T-helper 1 cell (primary cell): Measurements from ENCODE around the gene SLC27A1.

Experiments
- DNase-seq, 5 donors: peaks; one replicate each; pipeline ENCODE4 v3.0.0-alpha.2; 2012 to 2020
- total RNA-seq, 4 donors: gene quantifications; one replicate each; lab custom pipeline; 2026; lab: John Stamatoyannopoulos, UW

SLC27A1 gene
- 5.1 to 10.3 (median 7.7) reads per million in 4 donors for total RNA-seq

DNA sequence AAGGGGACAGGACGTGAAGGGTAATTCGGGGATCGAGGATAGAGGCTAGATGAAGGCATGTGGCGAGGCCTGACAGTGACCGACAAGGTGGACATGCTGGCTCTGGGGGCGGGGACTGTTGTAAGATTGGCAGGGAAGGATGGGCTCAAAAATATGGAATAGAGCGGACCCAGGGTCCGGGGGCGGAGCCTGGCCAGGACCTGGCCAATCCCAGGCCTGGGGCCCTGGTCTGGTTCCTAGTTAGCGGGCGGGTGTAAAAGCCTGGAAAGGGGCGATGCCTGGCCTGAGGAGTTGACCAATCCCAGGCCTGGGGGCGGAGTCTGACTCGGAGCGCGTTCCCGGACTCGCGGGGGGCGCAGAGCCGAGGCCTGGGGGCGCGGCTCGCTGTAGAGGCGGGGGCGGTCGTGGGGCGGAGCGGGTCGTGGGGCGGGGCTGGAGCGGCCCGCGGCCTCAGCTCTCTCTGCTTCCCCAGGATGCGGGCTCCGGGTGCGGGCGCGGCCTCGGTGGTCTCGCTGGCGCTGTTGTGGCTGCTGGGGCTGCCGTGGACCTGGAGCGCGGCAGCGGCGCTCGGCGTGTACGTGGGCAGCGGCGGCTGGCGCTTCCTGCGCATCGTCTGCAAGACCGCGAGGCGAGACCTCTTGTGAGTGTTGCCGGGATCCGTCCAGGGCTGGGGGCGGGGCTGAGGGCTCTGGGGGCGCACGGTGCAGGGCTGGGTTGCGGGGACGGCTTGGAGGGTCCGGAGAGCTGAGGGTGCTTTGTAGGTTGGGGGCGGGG is at the start of gene SLC27A1:
TSS of gene SLC27A1 (plus strand) at position 457 of the 774 bp plus-strand sequence. CDS start at position 474, 17 bp downstream.
- peak; percentile 82 to 89 (median 85) for DNase-seq

DNA sequence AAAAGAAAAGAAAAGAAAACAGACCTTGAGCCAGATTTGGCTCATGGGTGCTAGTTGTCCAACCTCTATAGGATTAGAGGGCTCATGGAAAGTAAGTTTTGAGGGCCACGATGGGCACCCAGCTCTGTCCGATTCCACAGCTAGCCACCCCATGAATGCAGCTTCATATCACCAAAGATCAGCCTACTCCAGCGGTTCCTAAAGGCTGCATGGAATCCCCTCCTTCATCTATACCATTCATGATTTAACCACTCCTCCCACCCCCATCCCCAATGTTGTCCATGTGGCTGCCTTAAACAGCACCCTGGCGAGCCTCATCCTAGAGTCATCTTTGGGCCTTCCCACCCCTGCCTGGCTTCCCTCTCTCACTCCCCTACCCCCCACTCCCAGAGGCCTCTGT is 48.4 kb upstream of the SLC27A1 start:
- DNase-seq = no peak

DNA sequence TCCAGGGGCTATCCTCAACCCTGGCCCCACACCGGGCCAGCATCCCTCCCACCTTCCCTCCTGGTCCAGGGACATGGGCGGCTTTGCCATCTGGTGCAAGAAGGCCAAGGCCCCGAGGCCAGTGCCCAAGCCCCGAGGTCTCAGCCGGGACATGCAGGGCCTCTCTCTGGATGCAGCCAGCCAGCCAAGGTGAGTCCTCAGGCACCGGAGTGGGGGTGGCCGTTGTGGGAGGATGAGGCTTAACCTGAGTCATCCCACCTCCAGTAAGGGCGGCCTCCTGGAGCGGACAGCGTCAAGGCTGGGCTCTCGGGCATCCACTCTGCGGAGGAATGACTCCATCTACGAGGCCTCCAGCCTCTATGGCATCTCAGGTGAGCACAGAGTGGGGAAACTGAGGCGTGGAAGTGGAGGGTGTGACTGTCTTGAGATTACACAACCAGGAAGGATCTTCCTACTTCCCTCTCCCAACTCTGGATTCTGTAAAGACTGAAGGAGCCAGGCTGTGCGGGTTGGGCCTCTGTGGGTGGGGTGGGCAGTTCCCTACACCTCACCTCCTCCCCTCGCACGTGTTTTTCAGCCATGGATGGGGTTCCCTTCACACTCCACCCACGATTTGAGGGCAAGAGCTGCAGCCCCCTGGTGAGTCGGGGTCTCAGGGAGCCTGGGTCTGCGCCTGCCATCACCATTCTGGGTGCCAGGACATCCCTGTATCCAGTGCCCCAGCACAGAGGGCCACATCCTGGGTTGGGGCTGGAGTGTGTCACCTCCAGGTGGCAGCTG is 46.7 kb upstream of the SLC27A1 start:
- no peak for DNase-seq

DNA sequence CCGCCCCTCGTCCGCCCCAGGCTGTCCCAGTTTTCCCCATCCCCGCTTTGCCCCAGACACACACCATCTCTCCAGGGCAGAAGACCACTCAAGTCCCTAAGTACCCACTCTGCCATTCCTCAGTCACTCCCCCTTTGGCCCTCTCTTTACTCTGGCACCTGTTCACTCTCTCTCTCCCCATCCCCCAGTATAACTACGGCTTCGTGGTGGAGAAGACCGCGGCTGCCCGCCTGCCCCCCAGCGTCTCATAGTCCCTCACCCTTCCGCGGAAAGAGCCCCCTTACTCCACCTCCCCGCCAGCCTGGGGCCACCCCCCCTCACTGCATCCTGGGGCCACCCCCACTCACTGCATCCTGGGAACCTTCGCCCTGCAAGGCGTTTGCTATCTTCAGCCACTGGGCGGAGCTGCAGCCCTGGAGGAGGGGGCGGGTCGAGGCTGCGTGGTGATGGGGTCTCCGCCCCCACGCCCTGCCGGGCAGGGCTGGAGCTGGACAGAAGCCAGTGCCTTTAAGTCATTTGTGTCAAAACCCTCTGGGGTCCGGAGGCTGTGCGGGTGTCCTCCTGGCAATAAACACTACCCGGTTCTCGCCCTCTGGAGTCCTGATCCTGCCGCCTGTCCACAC is 45.5 kb upstream of the SLC27A1 start:
- peak in 1 of 5 donors; percentile 19 for DNase-seq

DNA sequence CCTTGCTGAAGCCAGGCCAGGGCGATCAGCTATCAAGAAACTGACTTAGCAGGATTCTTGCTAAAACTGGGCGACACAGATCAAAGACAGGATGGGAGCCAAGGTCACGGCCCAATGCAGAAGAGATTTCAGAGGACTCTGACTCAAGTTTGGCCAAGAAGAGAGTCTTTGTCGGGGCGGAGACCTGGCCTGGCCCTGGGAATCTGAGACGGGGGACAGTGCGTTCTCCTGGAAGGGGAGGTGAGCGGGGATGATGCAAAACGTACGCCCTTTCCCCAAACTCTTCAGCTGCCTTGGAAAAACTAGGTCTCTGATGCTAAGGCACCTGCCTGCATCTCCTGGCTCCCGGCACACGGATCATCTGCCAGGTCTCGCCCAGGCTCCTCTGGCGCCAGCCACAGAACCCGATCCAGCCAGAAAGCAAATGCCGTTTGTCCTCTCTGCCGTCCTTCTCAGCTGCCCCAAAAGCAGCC is 40.6 kb upstream of the SLC27A1 start:
- DNase-seq = no peak

DNA sequence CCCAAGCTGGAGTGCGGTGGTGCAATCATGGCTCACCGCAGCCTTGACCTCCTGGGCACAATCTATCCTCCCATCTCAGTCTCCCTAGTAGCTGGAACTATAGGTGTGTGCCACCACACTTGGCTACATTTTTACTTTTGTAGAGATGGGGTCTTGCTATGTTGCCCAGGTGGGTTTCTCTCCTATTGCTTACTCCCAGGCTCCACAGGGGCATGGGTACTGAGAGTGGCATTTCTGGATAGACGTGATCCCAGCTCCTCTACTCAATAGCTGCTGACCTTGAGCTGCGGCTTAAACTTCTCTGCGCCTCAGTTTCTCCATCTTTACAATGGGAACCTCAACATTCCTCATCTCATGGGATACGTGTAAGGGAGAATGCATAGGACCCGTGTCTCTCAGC is 38.9 kb upstream of the SLC27A1 start:
- no peak for DNase-seq

DNA sequence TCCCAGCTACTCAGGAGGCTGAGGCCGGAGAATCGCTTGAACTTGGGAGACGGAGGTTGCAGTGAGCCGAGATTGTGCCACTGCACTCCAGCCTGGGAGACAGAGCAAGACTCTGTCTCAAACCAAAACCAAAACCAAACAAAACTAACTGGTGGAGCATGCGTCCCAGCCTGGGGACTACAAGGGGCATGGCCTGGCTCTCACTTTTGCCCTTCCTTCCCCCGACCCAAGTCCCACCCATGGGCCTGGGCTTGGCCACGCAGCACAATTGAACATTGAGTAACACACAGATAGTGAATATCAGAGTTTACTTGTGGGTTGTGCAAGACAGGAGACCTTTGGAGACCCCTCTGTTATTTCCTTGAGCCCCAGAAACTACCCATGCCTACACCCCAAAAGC is 35.1 kb upstream of the SLC27A1 start:
- no peak for DNase-seq

DNA sequence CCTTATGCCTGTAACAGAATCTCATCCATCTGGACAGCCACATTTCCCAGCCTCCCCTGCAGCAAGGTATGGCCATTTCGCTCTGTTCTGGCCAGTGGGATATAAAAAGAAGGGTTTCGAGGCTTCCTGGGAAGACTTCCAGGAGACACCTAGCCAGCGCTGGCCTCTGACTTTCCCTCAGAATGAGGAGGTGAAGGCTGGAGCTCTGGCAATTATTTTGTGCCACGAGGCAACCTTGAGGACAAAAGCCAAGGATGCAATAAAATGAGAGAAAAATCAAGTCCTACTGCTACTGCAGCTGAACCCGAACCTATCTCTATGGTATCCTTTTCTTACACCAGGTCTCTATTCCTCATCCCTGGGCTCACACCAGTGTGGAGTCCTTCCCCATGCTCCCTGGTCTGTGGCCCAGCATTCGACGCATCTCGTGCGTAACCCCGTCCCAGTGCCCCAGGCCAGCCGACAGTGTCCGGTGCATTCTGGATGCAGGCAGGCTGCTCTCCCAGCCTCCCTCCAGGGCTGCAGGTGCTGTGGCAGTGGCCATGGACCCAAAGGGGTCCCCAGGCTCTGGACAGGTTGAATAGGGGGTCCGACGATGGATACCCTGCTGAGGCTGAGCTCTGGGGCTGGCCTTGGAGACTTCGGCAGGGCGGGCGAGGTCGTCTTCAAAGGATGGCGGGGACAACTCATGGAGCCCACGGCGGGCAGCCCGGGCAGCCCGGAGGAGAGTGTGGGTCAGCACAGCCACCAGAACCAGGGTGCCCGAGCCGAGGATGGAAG is 34.0 kb upstream of the SLC27A1 start:
- no peak for DNase-seq

DNA sequence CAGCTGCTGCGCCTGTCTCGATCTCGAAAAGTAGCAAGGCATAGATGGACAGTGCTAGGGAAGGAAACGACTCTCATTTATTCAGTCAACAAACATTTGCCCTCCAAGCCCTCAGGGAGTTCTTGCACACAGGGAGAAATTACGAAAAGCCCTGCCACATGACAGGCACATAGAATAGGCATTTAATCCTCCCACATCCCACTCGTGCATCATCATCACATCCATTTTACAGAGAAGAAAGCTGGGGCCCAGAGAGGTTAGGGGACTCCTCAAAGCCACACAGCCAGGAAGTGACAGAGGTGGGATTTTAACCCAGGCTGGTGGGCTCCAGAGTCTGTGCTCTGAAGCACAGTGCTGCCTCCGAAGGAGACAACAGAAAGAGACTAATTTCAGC is 33.5 kb upstream of the SLC27A1 start:
- no peak for DNase-seq

DNA sequence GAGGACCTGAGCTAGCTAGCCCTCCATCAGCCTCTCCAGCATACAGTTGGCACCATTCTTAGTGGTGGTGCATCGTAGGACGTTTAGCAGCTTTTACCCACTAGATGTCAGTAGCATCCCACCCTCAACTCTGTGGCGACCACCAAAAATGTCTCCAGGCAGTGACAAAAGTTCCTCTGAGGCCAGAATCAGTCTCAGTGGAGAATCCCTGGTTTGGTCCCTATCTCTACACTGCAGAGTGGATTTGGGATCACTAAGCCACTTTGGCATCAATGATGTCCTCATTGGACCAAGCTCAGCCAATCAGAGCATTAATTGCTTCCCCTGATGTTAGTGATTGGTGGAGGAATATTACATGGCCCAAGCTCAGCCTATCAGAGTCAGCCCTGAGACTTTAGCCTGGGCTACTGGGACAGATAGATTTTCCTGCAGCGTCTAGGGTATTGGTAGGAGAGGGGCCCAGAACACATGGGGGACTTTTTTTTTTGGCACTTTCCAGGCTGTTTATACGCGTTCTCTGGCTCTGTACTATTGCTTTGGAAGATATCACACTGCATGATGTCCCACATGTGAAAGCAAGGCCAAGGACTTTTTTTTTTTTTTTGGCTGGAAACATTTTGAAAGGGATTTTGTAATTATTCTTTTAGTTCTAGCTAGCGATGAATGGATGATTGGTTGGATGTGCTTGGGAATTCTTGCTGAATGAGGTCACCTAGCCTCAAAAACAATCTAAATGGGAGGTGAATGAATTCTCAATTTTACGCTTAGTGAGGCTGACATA is 28.9 kb upstream of the SLC27A1 start:
- DNase-seq = no peak

DNA sequence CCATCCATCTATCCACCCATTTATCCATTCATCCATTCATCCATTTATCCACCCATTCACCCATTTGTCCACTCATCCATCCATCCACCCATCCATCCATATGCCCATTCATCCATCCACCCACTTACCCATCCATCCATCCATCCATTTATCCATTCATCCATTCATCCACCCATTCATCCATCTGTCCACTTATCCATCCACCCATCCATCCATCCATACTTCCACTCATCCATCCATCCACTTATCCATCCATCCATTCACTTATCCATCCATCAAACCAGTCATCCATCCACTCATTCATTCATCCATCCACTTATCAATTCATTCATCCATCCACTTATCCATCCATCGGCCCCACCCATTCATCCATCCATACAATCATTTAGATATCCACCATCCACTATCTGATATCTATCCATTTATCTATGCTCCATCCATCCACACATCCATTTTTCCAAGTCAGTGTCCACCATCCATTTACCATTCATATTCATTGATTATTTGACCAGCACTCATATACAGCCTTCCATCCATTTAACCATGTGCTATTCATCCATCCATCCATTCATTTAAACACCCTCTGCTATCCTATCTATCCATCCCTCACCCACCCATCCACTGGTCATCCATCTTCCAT is 24.7 kb upstream of the SLC27A1 start:
- DNase-seq = no peak

DNA sequence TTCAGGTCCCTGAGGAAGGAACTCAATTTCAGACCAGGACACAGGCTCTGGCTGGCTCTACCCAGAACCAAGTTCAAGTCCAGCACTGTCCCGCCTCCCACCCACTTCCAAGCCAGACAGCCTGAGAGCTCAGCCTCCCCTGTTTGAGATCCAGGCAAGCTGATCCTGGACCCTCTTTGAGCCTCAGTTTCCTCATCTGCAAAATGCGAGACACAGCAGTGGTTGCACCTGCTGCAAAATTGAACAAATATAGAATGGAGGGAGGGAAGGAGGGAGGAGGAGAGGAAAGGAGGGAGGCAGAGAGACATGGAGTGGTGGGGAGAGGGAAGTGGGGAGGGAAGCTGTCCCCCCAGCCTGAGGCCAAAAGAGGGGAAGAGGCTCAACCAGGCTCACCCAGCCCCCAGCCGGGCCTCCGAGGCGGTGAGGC is 22.6 kb upstream of the SLC27A1 start:
- no peak for DNase-seq

DNA sequence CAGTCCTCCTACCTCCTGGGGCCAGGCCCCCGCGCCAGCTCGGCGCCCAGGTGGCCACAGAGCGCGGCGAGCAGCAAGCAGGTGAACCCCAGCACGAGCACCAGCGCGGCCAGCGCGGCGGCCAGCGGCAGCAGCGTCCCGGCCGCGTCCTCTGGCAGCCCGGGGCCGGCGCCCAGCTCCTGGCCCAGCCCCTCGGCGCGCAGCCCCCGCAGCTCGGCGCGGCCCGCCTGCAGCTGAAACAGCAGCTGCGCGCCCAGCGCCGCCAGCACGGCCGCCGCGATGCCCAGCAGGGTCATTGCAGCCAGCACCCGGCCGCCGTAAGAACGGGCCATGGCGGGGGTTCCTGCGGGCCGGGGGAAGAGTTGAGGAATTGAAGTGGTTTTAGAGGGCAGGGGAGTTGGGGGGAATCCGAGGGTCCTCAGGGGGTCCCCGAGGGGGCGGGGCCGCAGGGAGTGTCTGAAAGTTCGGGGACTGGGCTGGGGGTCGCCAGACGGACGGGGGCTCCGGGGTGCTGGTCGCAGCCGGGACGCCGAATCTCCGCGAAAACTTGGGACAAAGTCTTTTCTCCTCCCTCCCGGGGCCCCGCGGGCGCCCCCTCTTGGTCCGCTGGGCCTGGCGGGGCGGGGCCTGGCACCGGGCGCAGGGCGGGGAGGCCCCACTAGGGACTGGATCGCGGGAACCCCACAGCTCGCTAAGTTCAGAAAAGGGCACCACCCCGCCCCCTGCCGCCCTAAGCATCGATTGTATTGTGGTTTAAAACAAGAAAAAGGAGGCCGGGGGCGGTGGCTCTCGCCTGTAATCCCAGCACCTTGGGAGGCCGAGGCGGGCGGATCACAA is 22.0 kb upstream of the SLC27A1 start, which contains the start of gene TMEM221:
TSS of gene TMEM221 (minus strand) at position 538 of the 837 bp plus-strand sequence. CDS start at position 332, 206 bp downstream.
- DNase-seq = peak; percentile 31 to 51 (median 42)

DNA sequence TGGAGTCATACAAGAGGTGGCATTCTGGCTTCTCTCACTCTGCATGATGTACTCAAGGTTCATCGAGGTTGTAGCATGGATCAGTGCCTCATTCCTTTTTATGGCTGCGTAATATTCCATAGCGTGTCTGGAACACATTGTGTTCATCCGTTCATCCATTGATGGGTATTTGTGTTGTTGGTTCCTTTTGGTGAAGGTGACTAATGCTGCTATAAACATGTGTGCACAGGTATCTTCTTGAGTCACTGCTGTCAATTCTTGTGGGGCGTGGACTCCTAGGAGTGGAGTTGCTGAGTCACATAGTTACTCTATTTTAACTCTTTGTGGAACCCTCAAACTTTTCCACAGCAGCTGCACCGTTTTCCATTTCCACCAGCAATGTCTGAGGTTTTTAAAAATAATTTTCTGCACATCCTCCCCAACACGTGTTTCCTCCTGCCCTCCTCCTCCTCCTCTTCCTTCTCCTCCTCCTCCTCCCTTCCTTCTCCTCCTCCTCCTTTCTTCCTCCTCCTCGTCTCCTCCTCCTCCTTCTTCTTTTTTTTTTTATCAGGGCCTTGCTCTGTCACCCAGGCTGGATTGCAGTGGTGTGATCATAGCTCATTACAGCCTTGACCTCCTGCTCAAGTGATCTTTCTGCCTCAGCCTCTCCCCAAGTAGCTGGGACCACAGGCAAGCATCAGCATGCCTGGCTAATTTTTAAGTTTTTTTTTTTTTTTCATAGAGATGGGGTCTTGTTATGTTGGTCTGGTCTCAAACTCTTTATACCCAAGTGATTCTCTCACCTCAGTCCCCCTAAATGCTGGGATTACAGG is 19.9 kb upstream of the SLC27A1 start:
- peak in 1 of 5 donors; percentile 59 for DNase-seq

DNA sequence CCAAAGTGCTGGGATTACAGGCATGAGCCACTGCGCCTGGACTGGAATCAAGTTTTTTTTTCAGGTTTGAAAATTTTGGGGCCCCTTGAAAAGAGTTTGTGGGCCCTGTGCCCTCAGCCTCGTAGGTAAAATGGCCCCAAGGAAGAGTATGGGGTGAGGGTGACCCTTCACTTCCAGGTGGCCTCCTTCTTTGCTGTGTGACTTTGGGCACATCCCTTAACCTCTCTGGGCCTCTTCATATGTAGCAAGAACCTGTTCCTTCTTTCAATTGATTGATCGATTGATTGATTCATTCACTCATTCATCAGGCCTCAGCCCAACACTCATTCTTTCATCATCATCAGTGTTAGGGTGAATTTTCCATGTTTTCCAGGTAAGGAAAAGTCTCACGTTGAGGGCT is 18.5 kb upstream of the SLC27A1 start:
- no peak for DNase-seq

DNA sequence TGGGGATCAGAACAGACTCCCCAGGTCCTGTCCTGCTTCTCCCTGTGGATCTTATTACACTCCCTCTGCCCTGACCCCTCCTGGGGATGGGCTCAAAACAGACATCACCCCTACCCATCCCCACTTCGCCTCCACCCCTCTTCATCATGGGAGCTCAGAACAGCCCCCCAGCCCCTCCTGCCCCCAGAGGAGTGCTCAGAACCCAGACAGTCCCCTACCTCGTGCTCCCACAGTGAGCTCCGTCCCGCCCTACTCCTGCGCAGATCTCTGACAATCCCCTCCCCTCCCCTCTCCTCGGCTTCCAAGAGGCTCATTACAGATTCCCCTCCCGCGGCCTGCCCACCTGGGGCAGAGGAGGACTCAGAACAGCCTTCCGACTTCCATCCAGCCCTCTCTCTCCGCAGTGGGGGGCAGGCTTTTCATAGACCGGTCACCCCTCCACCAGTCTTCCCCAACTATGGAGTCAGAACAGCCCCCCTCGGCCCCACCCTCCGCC is 15.7 kb upstream of the SLC27A1 start:
- no peak for DNase-seq

DNA sequence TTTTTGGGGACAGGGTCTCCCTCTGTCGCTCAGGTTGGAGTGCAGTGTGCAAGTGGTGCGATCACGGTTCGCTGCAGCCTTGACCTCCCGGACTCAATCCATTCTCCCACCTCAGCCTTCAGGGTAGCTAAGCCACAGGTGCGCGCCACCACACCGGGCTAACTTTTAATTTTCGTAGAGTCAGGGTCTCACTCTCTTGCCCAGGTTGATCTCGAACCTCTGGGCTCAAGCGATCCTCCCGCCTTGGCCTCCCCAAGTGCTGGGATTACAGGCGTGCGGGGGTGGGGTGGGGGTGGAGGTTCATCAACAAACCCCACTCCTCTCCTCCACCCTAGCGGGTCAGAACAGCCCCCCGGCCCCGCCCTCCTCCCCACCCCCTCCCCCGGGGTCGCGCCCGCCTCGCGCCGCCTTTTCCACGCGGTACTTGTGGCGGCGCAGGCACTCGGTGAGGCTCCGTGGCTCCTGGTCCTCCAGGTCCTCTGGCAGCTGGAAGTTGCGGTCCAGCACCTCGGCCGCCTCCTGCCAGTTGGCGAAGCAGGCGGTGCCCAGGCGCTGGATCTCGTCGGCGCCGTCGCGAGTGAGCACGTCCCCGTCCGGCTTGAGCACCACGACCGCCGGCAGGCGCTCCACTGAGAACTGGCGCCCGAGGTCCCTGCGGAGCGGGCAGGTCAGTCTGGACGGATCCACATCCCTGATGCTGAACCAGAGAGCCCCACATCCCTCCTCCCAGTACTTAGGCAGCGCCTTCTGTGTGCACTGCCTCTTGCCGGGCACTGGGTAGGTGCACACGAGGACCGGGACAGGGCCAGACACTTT is 14.8 kb upstream of the SLC27A1 start:
- no peak for DNase-seq

DNA sequence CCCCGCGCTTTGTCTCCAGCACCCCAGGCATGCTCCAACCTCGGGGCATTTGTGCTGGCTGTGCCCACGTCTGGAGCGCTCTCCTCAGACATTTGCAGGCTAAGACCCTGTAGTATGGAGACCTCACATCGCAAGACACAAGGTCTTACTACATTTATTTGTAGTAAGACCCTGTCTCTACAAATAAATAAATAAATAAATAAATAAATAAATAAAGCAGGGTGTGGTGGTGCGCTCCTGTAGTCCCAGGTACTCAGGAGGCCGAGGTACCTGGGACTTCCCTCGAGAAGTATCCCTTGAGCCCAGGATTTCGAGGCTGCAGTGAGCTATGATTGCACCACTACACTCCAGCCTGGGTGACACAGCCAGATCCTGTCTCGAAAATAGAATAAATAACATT is 14.2 kb upstream of the SLC27A1 start:
- no peak for DNase-seq
